ENCODE measurements around the gene CAMK1D.

The CAMK1D gene

DNA sequence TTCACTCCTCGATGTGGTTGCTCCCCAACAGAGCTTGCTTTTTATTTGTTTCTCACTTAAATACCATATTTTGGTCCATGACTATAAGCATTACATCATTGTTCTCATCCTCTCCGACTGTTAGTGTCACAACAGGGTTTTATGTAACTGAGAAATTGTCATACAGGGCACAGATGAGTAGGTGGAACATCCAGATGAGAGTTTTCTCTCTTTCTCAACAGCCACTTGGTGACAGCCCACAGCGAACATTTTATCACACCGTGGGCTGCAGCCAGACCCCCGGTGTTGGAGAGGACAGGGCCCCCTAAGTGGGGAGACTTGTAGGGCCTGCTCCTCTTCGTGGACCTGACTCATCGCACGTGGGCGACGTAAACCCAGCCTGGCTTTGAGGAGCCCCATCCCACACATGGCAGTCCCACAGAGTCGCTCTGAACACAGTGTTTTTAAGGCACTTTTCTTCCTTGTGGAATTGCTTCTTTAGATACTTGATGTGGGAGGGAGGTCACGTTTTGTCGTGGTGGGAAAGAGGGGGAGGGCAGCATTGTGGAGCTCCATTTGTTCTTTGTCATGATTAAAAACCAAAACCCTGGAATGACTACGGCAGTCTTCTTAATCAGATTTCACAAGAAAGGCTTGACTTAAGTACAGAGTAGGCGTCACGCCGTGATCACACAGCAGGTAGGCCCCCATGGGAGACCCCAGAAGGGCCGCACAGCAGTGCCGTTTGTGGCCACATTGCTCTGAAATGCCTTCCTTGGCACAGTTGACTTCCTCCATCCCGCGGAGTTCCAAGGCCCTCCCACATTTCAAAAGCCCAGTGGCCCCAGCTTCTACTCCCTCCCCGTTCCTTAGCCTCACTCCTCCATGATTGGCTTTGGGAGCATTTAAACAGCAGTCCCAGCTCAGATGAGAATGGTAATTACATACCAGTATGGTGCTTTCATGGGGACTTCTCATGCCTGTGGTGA, 431.6 kb downstream of the CAMK1D start:
- no peak for DNase-seq

DNA sequence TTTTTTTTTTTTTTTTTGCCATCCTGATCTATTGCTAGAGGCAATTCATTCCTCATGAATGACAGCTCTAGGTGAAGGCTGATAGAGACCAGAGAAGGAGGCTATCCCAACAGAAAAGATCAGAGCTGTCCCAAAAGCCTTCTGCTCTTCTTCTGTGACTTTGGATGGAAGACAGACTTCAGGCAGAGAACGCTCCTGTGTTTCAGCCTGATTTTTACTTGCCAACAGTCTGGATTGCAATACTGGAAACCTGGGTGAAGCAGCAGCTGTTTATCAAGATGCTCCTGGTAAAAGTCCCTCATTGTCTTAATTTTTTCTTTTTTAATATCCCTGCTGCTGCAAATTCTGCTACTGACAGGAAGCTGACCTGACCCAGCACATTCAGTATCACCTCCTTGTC, 432.6 kb downstream of the CAMK1D start:
- no peak for DNase-seq

- DNase-seq, result no peak
Observed at GRCh38 chr10:12782537-12782936, 433.2 kb downstream of the CAMK1D start.

GRCh38 chr10:12783293-12783692, 433.9 kb downstream of the CAMK1D start:
- no peak for DNase-seq

GRCh38 chr10:12784646-12785045, 435.3 kb downstream of the CAMK1D start:
- no peak for DNase-seq

DNA sequence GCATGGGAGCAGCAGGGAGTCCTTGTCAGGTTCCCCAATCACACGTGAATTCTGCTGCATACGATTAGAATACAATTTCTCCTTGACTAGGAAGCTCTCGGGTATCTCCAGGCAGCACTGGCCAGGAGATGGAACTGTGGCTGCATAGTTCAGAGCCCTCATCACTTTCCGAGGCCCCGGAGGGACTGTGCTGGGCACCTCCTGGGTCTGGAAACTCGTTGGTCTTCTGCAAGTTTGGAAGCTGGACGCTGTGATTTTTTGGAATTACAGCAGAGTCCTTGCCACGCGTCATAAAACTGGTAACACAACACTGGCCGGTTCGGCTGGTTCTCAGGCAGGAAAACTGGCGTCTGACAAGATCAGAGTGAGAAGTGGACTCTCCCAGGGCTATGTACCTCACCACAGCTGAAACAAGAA, 436.1 kb downstream of the CAMK1D start:
- no peak for DNase-seq

DNA sequence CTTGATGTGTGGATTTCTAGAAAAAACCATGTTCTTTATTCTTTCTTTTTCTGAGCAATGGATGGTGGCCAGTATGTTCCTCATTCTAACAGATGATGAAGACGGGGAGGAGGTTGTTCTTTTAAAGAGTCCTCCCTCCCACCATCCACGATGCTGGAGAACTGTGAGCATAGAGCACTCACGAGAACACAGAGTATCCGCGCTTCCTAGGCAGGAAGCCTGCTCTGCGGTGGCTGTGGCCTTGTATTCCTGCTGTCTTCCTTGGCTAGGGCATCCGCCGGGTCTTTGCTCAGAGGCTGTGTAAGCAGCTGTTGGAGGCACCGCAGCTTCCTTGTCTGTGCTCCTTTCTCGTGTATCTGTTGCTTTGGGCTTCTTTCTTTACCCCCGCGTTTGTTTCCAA, 437.9 kb downstream of the CAMK1D start:
- DNase-seq, result no peak

DNA sequence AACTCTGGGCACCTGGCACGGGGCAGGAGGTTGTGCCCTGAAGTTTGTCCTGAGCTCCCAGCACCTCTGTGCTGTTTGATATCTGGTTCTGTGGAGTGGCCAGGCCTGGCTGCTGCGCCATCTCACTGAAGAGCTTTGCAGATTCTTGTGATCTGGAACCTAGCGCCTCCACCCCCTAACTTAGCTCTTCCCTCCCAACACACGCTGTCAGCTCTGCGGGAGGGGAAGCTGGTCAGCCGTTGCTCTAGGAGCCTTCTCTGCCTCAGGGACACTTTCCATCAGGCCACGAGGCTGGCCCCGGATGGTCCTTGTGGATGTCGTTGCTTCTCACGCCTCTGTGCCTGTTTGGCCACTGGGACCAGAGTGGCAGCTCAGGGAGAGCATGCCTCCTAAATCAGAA, 438.9 kb downstream of the CAMK1D start:
- DNase-seq, result no peak

DNA sequence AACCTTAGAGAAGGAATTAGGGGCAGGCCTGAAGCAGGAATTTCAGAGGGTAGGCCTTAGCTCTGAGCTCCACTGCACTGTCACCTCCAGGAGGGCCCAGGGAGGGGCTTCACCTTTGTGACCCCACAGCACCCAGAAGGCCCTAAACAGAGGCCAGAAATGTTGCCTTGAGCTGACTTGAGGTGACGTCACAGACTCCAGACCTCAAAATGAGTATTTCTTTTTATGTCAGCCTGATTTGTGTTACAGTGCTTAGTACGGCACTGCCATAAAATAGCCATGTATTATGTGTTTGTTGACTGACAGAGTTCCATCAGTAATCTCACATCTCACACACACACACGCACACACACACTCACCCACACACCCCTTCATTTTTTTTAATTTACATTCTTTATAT, 440.9 kb downstream of the CAMK1D start:
- no peak for DNase-seq

DNA sequence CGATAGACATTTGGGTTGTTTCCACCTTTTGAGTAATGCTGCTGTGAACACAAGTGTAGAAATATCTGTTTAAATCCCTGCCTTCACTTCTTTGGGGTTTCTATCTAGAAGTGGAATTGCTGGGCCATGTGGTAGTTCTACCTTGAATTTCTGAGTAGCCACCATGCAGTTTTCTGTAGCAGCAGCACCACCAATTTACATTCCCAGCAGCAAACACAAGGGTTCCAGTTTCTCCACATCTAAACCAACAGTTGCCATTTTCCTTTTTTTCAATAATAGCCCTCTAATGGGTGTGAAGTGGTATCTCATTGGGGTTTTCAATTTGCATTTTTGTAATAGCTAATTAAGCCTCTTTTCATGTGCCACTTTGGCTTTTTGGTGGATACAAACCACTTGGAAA, 442.4 kb downstream of the CAMK1D start:
- no peak for DNase-seq

- no peak for DNase-seq
Observed at GRCh38 chr10:12792889-12793556, 443.7 kb downstream of the CAMK1D start.

DNA sequence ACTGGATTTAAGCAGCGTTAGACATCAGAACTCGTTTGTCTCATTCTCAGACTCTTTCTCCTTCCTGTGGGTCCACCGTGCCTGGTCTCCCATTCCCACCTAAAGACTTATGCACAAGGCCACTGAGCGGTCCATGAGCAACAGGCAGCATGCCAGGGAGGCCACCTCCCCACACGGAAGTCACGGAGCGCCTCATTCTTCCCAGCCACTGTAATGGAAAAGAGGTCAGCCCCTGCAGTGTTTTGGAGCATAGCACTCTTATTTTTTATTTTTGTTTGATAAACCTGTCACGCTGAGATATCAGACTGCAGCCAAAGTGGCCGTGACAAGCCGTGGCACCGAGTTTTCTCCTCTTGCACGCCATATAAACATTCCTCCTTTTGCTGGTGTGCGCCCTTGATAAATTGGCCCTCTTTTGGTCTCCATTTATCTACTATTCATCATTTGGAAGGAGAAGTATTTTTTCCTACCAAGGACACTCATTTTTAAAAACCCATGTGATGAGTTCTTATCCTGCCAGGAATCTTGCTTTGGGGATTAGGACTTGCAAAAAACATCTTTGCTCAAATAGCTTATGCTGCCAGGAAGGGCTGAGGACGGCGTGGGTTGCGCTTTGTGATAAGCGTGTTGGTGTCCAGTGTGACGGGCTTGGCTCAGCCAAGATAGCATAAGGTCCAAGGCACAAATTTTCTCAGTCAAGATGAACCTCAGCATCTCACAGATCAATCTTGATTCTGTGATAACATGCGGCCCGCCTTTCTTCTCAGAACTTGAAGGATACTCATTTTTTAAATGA, 446.2 kb downstream of the CAMK1D start:
- no peak for DNase-seq

GRCh38 chr10:12796401-12797160, 447.2 kb downstream of the CAMK1D start:
- DNase-seq, result no peak

DNA sequence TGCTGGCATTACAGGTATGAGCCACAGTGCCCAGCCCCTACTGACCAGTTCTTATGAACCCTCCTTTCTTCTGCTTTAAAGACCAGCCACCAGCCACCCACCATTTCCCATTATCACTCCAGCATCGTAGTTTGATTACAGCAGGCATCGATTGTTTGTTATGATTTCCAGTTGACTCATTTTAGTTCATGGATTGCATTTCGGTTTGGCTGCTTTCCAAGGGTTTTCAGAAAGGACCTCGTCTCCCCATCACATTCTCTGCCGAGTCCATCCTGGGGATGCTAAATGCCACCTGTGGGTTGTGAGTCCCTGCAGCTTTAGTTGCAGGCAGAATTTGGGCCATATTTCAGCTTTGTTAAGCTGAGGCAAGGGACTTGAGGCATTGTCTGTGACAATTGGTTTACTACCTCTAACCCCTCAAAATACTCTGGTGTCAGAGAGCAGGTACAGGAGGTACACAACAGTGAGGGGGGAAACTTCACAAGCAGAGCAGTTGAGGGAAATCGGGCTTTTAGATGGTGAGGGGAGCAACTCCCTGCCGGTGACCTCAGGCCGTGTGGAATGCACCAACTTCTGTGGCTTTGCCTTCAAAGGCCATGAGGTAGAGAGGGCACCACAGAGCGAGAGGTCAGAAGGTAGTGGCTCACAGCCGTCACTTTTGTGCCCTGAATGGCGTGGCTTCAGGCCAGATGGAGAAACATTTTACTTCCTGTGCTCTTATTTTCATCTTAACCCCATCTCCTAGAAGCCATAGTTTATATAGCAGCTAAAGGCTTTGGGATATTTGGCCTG, 448.3 kb downstream of the CAMK1D start:
- DNase-seq, result peak; percentile 1

DNA sequence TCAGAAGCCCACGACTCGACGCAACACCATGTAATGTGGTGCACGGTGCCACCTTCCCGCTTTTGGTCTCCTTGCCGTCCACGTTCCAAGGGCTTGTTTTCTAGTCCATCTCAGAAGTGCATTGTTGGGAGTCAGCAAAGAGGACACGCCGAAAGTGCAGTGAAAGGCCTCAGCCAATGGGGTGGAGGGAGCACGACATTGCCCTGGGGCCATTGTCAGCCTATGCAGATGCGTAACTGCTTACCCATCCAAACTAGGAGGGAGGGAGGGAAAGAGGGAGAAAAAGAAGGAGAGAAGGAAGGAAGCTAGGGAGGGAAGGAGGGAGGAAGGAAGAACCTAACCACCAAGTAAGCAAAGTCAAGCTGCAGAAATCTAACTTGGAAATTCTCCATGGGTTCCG, 449.8 kb downstream of the CAMK1D start:
- no peak for DNase-seq

- DNase-seq, result no peak
Observed at GRCh38 chr10:12799714-12800113, 450.4 kb downstream of the CAMK1D start.

DNA sequence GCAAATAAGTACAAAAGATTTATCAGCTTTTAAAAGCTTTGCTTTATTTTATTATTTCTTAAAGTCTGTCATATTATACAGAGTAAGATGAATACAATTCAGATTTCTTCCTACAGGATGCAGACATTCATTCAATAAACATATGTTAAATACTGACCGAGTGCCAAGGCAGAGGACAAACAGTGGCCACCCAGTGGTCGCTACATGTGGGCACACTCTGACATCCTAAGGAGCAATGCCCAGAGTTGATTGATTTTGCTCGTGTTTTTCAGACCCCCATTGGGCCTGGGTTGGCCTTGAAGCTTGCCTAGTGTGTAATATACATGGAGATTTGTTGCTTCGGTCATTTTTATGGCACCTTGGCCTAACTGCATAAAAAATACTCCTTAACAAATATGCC, 451.0 kb downstream of the CAMK1D start:
- no peak for DNase-seq

- DNase-seq, result no peak
Observed at GRCh38 chr10:12801214-12802087, 452.1 kb downstream of the CAMK1D start.

GRCh38 chr10:12803776-12804175, 454.4 kb downstream of the CAMK1D start:
- DNase-seq, result no peak

GRCh38 chr10:12806228-12807095, 457.1 kb downstream of the CAMK1D start:
- no peak for DNase-seq

All from kidney glomerular epithelial cell (primary cell).